ENCODE data around the gene RIPOR3. TPM values are rescaled to one million over a fixed set of nuclear protein-coding genes. Genes with fewer than 3 reads are reported as not detected.

The RIPOR3 gene
- total and polyA plus RNA-seq, 9 of the 15 experiments (the other 6 are each of a cell fraction or from before 2014, with no cell fraction given): 3.3 to 62.7 (median 21.4) TPM

- TF ChIP-seq ZBTB11 (CRISPR knock-in tag; IDR thresholded peaks at IDR 0.05) (peak in 1 of 3 experiments; percentile 64; a peak in 2 of 6 replicates), ZNF232 (CRISPR knock-in tag; IDR thresholded peaks at IDR 0.05) (no peak), TRIM24 (IDR thresholded peaks at IDR 0.05) (0 out of 4 replicates have a peak, but pooled peaks of 1 of the 2 experiments have one; percentile 14), MNT (conservative IDR thresholded peaks at IDR 0.05) (peak in 1 of 2 experiments; percentile 48; a peak in 1 of 4 replicates), ZNF644 (tag; IDR thresholded peaks at IDR 0.05; ENCODE audit: low read depth) (no peak), LEF1 (IDR thresholded peaks at IDR 0.05) (no peak), ZBTB17 (CRISPR knock-in tag; IDR thresholded peaks at IDR 0.05) (no peak), ZBTB43 (CRISPR knock-in tag; IDR thresholded peaks at IDR 0.05) (no peak), CREB3L1 (IDR thresholded peaks at IDR 0.05; ENCODE audit: borderline replicate concordance, low read depth) (no peak), ATF7 (IDR thresholded peaks at IDR 0.05) (peak; percentile 28; the same call in 1 of the 2 replicates), ARID2 (IDR thresholded peaks at IDR 0.05) (no peak), ZBTB26 (CRISPR knock-in tag; IDR thresholded peaks at IDR 0.05) (no peak), BRD4 (IDR thresholded peaks at IDR 0.05) (no peak), JUND (IDR thresholded peaks at IDR 0.05; ENCODE audit: borderline replicate concordance, low read depth, low read length) (no peak), JUND (tag; IDR thresholded peaks at IDR 0.05; ENCODE audit: borderline replicate concordance, low read depth, low read length) (no peak), KHSRP (IDR thresholded peaks at IDR 0.05) (no peak)
Measured at GRCh38 chr20:50678169-50678898, 13.0 kb downstream of the RIPOR3 start (continued).

All from K562 (cell line).